MM.1S (cell line): ENCODE data around the gene CLP1.

Experiments
- DNase-seq: peaks from one replicate; pipeline ENCODE4 v3.0.0-alpha.2; 2015
- H2AFZ ChIP-seq: fragments of 300-600 bp; sonication (generic); 2 replicates; pipeline ENCODE4 v1.6.0; 2016; ENCODE audit warnings: antibody characterized with exemption, low read length
- H3F3A ChIP-seq: fragments of 300-600 bp; sonication (generic); 2 replicates; pipeline ENCODE4 v1.6.1; 2016; ENCODE audit warnings: mild to moderate bottlenecking, antibody characterized with exemption, low read length, moderate library complexity, mixed read lengths; ENCODE audit not compliant: insufficient read depth
- H3K27ac ChIP-seq: fragments of 300-600 bp; sonication (generic); 2 replicates; pipeline ENCODE4 v1.5.1; 2016; ENCODE audit warnings: mild to moderate bottlenecking, low read length
- H3K27me3 ChIP-seq: fragments of 300-600 bp; sonication (generic); replicated peaks from 2 replicates; pipeline ENCODE4 v1.6.0; 2016; ENCODE audit warnings: low read length; ENCODE audit not compliant: insufficient read depth
- H3K36me3 ChIP-seq: fragments of 300-600 bp; sonication (generic); replicated peaks from 2 replicates; pipeline ENCODE4 v1.6.1; 2016; ENCODE audit warnings: mild to moderate bottlenecking, low read length, mixed read lengths; ENCODE audit not compliant: insufficient read depth
- H3K4me1 ChIP-seq: fragments of 300-600 bp; sonication (generic); 2 replicates; pipeline ENCODE4 v1.6.1; 2016; ENCODE audit warnings: low read length, mixed read lengths
- H3K4me2 ChIP-seq: fragments of 300-600 bp; sonication (generic); 2 replicates; pipeline ENCODE4 v1.6.0; 2016; ENCODE audit warnings: low read depth, low read length
- H3K4me3 ChIP-seq: fragments of 300-600 bp; sonication (generic); 2 replicates; pipeline ENCODE4 v1.5.1; 2016; ENCODE audit warnings: low read length, mixed read lengths
- H3K79me2 ChIP-seq: fragments of 300-600 bp; sonication (generic); 2 replicates; pipeline ENCODE4 v1.6.1; 2016; ENCODE audit warnings: mixed run types, low read length, mixed read lengths
- H3K9ac ChIP-seq: fragments of 300-600 bp; sonication (generic); 2 replicates; pipeline ENCODE4 v1.6.1; 2016; ENCODE audit warnings: low read length, mixed read lengths
- H3K9me2 ChIP-seq: fragments of 300-600 bp; sonication (generic); replicated peaks from 2 replicates; pipeline ENCODE4 v1.6.1; 2016; ENCODE audit warnings: mild to moderate bottlenecking, low read length, mixed read lengths; ENCODE audit not compliant: insufficient read depth
- H3K9me3 ChIP-seq: fragments of 300-600 bp; sonication (generic); replicated peaks from 2 replicates; pipeline ENCODE4 v1.6.1; 2016; ENCODE audit warnings: mild to moderate bottlenecking, low read length, mixed read lengths; ENCODE audit not compliant: insufficient read depth
- H4K20me1 ChIP-seq: fragments of 300-600 bp; sonication (generic); 2 replicates; pipeline ENCODE4 v1.6.1; 2016; ENCODE audit warnings: mild to moderate bottlenecking, low read length, moderate library complexity, mixed read lengths; ENCODE audit not compliant: insufficient read depth
- EZH2 ChIP-seq: fragments of 300-600 bp; sonication (generic); optimal IDR thresholded peaks from 2 replicates; pipeline ENCODE3; 2017; ENCODE audit warnings: low read depth, mild to moderate bottlenecking, antibody characterized with exemption, low read length, mixed read lengths
- EZH2phosphoT487 ChIP-seq: fragments of 300-600 bp; sonication (generic); IDR thresholded peaks from 2 replicates; pipeline ENCODE4 v1.6.1; 2018; ENCODE audit warnings: antibody characterized with exemption, low read length
- TF ChIP-seq, protein P1 (sequence below): fragments of 300-600 bp; sonication (generic); IDR thresholded peaks from 2 replicates; pipeline ENCODE4 v1.5.1; 2016; ENCODE audit warnings: antibody characterized with exemption, low read length, mixed read lengths

CLP1 gene

DNA sequence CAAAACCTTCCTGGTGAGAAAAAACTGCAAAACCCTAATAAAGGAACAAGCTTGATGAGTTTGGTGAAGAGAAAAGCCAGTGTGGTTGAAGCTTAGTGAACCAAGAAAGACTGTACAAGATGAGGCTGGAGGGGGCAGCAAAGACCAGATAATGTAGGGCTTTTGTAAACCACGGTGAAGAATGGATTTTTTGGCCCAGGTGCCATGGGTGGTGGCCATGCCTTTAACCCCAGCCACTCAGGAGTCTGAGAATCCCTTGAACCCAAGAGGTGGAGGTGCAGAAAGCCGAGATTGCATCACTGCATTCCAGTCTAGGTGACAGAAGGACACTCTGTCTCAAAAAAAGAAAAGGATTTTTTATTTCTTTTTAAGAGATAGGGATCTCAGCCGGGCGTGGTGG lies 5.3 kb downstream of the CLP1 start:
- peaks cover 6% of the 10 kb centered on the region for H3F3A ChIP-seq
- no peak overlapping the region for H3K4me3 ChIP-seq
- H3K36me3 ChIP-seq: no peaks in the 10 kb centered on the region
- H3K9me3 ChIP-seq: no peaks in the 10 kb centered on the region
- H3K4me1 ChIP-seq: peaks cover 6% of the 10 kb centered on the region
- H3K79me2 ChIP-seq: peaks cover 34% of the 10 kb centered on the region
- H3K4me2 ChIP-seq: no peak overlapping the region
- no peak for DNase-seq
- H3K9ac ChIP-seq: no peak overlapping the region
- TF ChIP-seq EZH2phosphoT487: no peak
- no peak overlapping the region for H3K27ac ChIP-seq
- H4K20me1 ChIP-seq: no peaks in the 10 kb centered on the region
- H3K27me3 ChIP-seq: no peaks in the 10 kb centered on the region
- no peaks in the 10 kb centered on the region for H3K9me2 ChIP-seq
- no peak overlapping the region for H2AFZ ChIP-seq

DNA sequence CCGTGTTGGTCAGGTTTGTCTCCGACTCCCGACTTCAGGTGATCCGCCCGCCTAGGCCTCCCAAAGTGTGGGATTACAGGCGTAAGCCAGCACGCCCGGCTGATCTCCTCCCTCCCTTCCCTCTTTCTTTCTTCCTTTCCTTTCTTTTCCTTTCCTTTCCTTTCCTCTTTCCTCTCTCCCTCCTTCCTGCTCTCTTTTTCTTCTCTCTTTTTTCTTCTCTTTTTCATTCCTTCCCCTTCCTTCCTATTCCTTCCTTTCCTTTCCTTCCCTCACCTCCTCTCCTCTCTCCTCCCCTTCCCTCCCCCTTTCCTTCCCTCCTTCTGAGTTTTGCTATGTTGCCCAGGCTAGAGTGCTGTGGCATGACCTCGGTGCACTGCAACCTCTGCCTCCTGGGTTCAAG lies 6.4 kb downstream of the CLP1 start:
- TF ChIP-seq, protein P1, sequence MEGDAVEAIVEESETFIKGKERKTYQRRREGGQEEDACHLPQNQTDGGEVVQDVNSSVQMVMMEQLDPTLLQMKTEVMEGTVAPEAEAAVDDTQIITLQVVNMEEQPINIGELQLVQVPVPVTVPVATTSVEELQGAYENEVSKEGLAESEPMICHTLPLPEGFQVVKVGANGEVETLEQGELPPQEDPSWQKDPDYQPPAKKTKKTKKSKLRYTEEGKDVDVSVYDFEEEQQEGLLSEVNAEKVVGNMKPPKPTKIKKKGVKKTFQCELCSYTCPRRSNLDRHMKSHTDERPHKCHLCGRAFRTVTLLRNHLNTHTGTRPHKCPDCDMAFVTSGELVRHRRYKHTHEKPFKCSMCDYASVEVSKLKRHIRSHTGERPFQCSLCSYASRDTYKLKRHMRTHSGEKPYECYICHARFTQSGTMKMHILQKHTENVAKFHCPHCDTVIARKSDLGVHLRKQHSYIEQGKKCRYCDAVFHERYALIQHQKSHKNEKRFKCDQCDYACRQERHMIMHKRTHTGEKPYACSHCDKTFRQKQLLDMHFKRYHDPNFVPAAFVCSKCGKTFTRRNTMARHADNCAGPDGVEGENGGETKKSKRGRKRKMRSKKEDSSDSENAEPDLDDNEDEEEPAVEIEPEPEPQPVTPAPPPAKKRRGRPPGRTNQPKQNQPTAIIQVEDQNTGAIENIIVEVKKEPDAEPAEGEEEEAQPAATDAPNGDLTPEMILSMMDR: no peak
- Histone ChIP-seq H3K4me2 (no peak overlapping the region), H3K9ac (no peak overlapping the region), H3K27ac (no peak overlapping the region), H3F3A (peaks cover 17% of the 10 kb centered on the region), H3K9me2 (no peaks in the 10 kb centered on the region), H3K27me3 (no peaks in the 10 kb centered on the region), H2AFZ (no peak overlapping the region), H3K4me3 (no peak overlapping the region), H3K79me2 (peaks cover 30% of the 10 kb centered on the region), H4K20me1 (no peaks in the 10 kb centered on the region), H3K4me1 (peaks cover 6% of the 10 kb centered on the region), H3K9me3 (no peaks in the 10 kb centered on the region), H3K36me3 (no peaks in the 10 kb centered on the region)
- no peak for DNase-seq

DNA sequence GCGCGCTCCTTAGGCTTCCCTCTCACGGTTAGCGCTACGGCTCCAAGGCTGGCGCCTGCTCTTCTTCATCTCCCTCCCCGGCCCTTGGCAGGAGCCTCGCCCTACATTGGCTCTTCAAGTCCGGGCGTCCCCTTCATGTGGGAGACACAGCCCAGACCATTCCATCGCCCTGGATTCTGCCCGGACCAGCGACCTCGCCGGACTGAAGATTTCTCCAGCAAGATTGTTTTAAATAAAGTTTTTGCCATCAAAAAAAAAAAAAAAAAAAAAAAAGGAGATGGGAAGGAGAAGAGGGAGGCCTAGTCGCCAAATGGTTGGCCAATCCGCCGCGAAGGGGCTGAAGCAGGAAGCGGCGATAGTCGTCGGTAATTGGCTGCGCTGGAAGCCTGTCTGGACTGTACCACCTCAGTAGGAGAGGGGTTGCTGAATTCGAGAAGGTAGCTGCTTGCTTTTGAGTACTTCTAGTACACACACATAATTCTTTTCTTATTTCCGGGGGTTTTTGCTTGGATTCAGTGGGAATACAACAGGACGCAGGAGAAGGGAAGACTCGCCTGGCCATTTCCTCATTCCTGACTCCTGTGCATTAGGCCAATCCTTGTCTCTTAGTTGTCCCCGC lies 9.7 kb downstream of the CLP1 start:
- Histone ChIP-seq H3K9ac (peak overlapping the region; percentile 98), H3K4me1 (peaks cover 12% of the 10 kb centered on the region), H4K20me1 (0 out of 2 replicates have a peak, but pooled peaks cover 4% of the 10 kb centered on the region), H3K4me3 (peak overlapping the region; percentile 90), H2AFZ (peak overlapping the region; percentile 92), H3K9me3 (no peaks in the 10 kb centered on the region), H3F3A (peaks cover 20% of the 10 kb centered on the region), H3K27me3 (no peaks in the 10 kb centered on the region), H3K27ac (peak overlapping the region; percentile 85), H3K4me2 (peak overlapping the region; percentile 99), H3K9me2 (no peaks in the 10 kb centered on the region), H3K79me2 (peaks cover 40% of the 10 kb centered on the region), H3K36me3 (0 out of 2 replicates have a peak, but pooled peaks cover 4% of the 10 kb centered on the region)
- peak; percentile 98 for DNase-seq
- no peak for TF ChIP-seq EZH2
- no peak for TF ChIP-seq EZH2phosphoT487
- TF ChIP-seq, protein P1: no peak

DNA sequence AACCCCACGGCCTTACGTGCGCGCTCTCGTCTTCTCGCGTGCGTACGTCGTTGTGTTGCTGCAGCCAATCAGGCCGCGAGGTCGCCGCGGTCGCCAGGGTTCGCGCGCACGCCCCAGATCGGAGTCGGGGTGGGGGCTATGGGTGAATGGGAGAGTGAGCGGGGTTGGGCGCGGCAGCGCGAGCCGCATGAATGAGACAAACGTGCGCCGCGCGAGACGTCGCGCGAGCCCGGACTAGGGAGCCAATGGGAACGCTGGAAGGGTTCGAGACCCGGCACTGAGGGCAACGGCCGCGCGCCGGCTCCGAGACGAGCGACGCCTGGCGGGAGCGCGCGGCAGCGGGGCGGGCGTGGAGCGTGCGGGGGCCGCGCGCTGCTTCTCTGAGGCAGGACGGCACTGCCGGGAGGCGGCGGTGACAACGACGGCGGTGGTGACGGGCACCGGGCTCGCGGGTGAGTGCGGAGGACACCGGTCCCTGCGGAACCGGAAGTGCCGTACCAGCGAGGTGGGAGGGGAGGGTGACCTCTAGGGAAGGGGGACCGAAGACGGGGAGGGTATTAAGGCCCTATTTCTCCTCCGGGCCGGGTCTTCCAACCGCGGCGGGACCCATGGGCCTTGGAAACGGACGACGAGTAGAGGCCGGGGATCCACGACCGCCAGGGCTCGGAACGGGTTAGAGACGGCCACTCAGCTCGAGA lies 10.3 kb downstream of the CLP1 start, which contains the start of gene ZDHHC5:
Gene ZDHHC5, plus strand, starts transcription at position 379 of the 698 bp plus-strand sequence. CDS start 4,977 bp downstream, outside the sequence.
- H3K9me3 ChIP-seq: no peaks in the 10 kb centered on the region
- H3F3A ChIP-seq: peaks cover 20% of the 10 kb centered on the region
- H3K9ac ChIP-seq: peak within 1 kb of the TSS; percentile 98
- peak; percentile 99 for DNase-seq
- peak within 1 kb of the TSS; percentile 85 for H3K27ac ChIP-seq
- peak within 1 kb of the TSS; percentile 90 for H3K4me3 ChIP-seq
- peak within 1 kb of the TSS; percentile 99 for H3K4me2 ChIP-seq
- H3K9me2 ChIP-seq: no peaks in the 10 kb centered on the region
- peak within 1 kb of the TSS; percentile 92 for H2AFZ ChIP-seq
- H3K27me3 ChIP-seq: no peaks in the 10 kb centered on the region
- H3K4me1 ChIP-seq: peaks cover 12% of the 10 kb centered on the region
- no peak for TF ChIP-seq EZH2
- TF ChIP-seq, protein P1: peak; percentile 36
- 0 out of 2 replicates have a peak, but pooled peaks cover 4% of the 10 kb centered on the region for H4K20me1 ChIP-seq
- H3K36me3 ChIP-seq: 0 out of 2 replicates have a peak, but pooled peaks cover 9% of the 10 kb centered on the region
- H3K79me2 ChIP-seq: peaks cover 46% of the 10 kb centered on the region
